NCI-H524 (cell line): ENCODE data around the gene HK1.
"Not testable (repeated sequence)": the region's sequence is repeated elsewhere in the genome, so short reads cannot be mapped to it uniquely, and the experiment has no call there.

Experiments
- DNase-seq, 2 experiments: peaks; one replicate each; lab custom pipeline; 2025; lab: John Stamatoyannopoulos, UW

HK1 gene

DNA sequence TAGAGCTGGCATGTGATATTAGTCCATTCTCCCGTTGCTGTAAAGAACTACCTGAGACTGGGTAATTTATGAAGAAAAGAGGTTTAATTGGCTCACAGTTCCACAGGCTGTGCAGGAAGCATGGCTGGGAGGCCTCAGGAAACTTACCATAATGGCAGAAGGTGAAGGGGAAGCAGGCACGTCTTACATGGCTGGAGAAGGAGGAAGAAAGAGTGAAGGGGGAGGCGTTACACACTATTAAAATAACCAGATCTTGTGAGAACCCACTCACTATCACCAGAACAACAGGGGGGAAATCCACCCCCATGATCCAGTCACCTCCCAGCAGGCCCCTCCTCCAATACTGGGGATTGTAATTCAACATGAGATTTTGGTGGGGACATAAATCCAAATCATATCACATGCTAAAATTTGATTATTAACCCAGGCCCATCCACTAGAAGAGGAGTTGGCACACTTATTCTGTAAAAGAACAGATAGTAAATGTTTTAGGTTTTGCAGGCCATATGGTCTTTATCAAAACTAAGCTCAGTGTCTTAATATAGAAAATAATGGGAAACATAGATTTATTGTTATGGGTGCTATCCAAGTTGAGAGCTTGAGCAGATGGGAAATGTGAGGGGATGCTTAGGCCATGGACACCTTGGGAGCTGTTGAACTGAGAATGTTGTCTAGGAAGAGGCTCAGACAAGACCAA is 18.6 kb upstream of the HK1 start:
- no peak for DNase-seq

- no peak for DNase-seq
These were observed 17.1 kb upstream of the HK1 start for GRCh38 chr10:69261184-69261583.

DNA sequence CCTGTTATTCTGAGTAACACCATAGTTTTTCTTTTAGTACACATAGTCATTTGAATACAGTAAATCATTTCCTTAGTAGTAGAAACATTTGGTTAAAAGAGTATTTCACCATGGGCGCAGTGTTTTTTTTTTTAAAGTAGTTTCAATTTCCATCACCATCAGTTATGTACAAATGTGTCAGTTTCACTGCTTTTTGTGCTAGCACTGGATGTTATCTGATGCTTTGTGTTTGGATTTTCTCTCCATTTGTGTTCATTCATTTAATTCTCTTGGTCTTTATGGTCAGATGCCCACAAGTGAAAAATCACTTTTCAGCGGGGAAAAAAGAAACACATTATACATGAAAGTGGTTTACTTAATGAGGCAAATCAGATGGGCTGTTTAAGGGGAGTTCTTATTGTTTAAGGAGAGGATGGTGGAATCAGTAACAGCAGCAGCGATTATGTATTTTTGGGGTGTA is 16.0 kb upstream of the HK1 start:
- no peak for DNase-seq

- DNase-seq = no peak
These were observed 12.8 kb upstream of the HK1 start for GRCh38 chr10:69265521-69265920.

DNA sequence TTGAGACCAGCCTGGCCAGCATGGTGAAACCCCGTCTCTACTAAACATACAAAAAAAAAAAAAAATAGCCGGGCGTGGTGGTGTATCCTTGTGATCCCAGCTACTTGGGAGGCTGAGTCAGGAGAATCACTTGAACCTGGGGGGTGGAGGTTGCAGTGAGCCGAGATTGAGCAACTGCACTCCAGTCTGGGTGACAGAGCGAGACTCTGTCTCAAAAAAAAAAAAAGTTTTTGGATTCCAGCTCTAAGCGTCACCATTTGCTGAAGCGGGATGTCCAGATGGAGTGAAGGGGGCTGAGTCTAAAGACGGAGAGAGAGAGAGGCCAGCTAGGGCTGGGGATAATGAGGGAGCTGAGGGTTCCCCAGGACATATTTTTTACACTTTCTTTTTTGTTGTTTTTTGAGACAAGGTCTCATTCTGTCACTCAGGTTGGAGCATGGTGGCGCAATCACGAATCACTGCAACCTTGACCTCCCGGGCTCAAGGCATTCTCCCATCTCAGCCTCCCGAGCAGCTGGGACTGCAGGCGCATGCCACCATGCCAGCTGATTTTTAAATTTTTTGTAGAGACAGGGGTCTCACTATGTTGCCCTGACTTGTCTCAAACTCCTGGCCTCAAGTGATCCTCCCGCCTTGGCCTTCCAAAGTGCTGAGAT is 9.4 kb upstream of the HK1 start:
- DNase-seq = no peak

GRCh38 chr10:69269761-69270160 is 8.5 kb upstream of the HK1 start:
- DNase-seq = no peak

- no peak for DNase-seq
These were observed 7.3 kb upstream of the HK1 start for GRCh38 chr10:69270990-69271389.

GRCh38 chr10:69272624-69273023 is 5.7 kb upstream of the HK1 start:
- DNase-seq = no peak

DNA sequence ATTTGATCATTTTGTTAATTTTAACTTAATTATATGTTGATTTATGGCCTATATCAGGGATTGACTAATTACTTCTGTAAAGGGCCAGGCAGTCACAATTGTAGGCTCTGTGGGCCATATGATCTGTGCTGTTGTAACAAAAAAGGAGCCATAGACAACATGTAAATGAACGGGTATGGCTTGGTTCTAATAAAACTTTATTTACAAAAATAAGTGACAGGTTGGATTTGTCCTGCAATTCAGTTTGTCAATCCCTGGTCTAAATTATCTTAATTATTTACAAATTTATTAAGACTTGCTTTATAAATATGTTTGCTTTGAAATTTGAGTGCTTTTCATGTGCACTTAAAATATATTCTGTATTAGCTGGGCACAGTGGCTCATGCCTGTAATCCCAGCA is 2.9 kb upstream of the HK1 start:
- no peak for DNase-seq

- no peak for DNase-seq
These were observed 1.8 kb upstream of the HK1 start for GRCh38 chr10:69276503-69276902.

DNA sequence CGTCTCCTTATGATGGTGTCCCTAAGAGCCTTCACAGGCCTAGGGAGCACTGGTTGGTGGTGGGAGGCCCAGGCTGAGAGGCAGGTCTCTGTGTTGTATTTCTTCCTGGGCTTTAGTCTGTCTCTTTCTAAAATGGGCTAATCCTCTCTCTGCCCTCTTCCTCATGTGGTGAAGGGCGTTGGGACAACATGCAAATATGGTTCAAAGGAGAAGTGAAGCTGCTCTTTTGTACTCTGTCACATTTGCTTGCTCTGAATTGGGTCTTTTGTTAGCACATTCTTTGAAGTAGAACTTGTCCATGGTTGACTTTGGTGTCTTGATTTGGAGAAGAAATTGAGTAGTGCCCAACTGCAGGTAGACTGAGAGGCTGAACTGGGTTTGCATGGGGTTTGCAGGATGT is 814 bp downstream of the HK1 start:
- DNase-seq = no peak

GRCh38 chr10:69281507-69282413 is 3.5 kb downstream of the HK1 start:
- no peak for DNase-seq

GRCh38 chr10:69284402-69284801 is 6.1 kb downstream of the HK1 start:
- DNase-seq = not testable (repeated sequence)

GRCh38 chr10:69285699-69286098 is 7.4 kb downstream of the HK1 start:
- DNase-seq = no peak

GRCh38 chr10:69287181-69287580 is 8.9 kb downstream of the HK1 start:
- peak; percentile 29 to 50 for DNase-seq

- no peak for DNase-seq
These were observed 12.7 kb downstream of the HK1 start for GRCh38 chr10:69290993-69291392.

DNA sequence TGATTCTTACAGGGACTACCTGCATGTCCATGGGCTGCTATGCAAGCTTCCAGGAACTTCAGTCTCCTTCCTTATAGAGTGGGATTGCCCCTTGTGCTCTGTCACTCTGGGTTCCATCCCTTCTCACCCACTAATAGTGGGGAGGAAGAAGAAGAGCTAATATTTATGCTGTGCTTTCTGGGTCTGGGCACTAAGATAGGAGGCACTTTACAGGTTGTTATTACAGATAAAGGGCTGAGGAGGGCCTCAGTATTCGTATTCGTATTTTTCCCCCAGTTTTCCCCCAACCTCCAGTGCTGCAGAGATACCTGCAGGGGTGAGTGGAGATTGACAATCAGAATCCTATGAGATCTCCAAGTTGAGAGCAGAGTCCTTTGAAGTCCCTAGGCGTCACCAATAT is 14.2 kb downstream of the HK1 start:
- no peak for DNase-seq

DNA sequence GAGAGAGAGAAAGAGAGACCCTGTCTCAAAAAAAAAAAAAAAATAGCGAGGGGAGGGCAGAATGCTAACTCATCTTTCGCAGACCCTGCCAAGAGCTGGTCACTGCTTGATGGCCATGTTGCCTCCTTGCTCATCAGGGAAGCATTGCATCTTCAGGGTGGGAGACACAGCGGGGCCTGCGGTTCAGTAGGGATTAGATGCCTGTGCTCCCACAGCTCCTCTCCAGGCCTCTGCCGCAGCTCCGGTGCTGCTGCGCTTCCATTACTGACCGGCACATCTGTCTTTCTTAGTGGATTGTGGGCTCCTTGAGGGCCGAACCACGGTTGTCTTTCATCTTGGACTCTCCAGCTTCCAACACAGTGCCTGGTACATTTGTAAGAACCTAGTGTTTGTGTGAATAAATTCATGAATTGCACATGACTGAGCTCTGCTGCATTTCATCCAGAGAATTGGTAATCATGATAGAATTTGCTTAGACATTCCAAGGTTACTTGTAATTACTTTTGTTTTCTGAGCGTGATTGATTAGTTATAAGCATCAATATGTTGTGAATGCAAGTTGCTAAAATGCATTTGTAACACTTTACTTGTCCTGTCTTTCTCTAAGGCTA is 16.8 kb downstream of the HK1 start:
- no peak for DNase-seq

- no peak for DNase-seq
These were observed 25.3 kb downstream of the HK1 start for GRCh38 chr10:69303632-69304051.

DNA sequence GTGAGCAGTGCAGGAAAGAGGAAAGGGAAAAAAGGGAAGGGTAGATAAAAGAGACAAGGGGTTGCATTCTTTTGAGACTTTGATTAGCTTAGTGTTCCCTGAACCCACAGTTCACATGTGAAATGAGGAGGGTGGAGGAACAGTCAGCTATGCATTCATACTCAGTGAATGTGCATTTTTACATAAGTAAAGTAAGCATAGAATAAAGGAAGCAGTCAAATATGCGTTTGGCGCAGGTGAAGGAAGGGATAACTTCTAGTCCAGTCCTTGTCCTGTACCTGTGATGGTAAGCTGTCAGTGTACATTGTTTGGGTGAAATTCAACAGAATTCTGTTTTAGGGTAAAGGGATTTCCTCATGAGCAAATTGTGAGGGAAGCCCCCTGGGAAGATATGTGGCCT is 28.1 kb downstream of the HK1 start:
- DNase-seq = no peak

GRCh38 chr10:69307434-69307833 is 29.1 kb downstream of the HK1 start:
- no peak for DNase-seq

- not testable (repeated sequence) for DNase-seq
These were observed 30.0 kb downstream of the HK1 start for GRCh38 chr10:69308304-69308703.
